HEK293 (cell line): ENCODE data around the gene DENND1A.

Source experiments
- CTCF ChIA-PET: fragments of 350-600 bp; formaldehyde crosslinking; extraction: SDS; loops from one replicate; lab custom pipeline; 2021; ENCODE audit warnings: antibody characterized with exemption; lab: Yijun Ruan, JAX
- POLR2A ChIA-PET: fragments of 300-600 bp; formaldehyde crosslinking; extraction: SDS; loops from one replicate; lab custom pipeline; 2020; ENCODE audit warnings: antibody characterized with exemption, inconsistent platforms; lab: Yijun Ruan, JAX
- H3K27ac ChIP-seq: fragments of 200-500 bp; sonication (Bioruptor generic); 2 replicates; pipeline ENCODE4 v1.5.1; 2014; ENCODE audit warnings: low read depth, low read length, control low read depth, inconsistent platforms; ENCODE audit errors: extremely low read depth
- H3K36me3 ChIP-seq, 2 experiments: fragments of 200-500 bp in 1 of 2; sonication (Bioruptor generic) in 1 of 2; 1 replicate in 1 of 2; 2 replicates in 1 of 2; pipeline ENCODE4 v1.5.1; 2014 to 2017; ENCODE audit warnings: inconsistent platforms in 2 of 2, low read length in 2 of 2; ENCODE audit not compliant: control insufficient read depth in 2 of 2, insufficient read depth in 1 of 2
- H3K4me1 ChIP-seq: fragments of 200-500 bp; sonication (Bioruptor generic); 2 replicates; pipeline ENCODE4 v1.5.1; 2014; ENCODE audit warnings: mild to moderate bottlenecking, low read length, inconsistent platforms; ENCODE audit not compliant: control insufficient read depth, insufficient read depth
- H3K4me3 ChIP-seq: 2 replicates; pipeline ENCODE4 v1.5.1; 2011; ENCODE audit warnings: low read depth, mild to moderate bottlenecking, control low read depth, low read length, moderate library complexity
- H3K9me3 ChIP-seq: fragments of 200-500 bp; sonication (Bioruptor generic); 2 replicates; pipeline ENCODE4 v1.5.1; 2014; ENCODE audit warnings: low read depth, low read length, inconsistent platforms; ENCODE audit not compliant: control insufficient read depth, insufficient read depth
- GLIS1 ChIP-seq: fragments of 450-650 bp; formaldehyde crosslinking; IDR thresholded peaks from 2 replicates; pipeline ENCODE4 v1.5.1; 2016; ENCODE audit warnings: missing biosample characterization, missing genetic modification characterization
- GLIS2 ChIP-seq: fragments of 450-650 bp; formaldehyde crosslinking; IDR thresholded peaks from 2 replicates; pipeline ENCODE4 v1.5.1; 2016; ENCODE audit warnings: missing biosample characterization, missing genetic modification characterization
- KLF8 ChIP-seq: fragments of 450-650 bp; formaldehyde crosslinking; IDR thresholded peaks from 2 replicates; pipeline ENCODE4 v1.5.1; 2016; ENCODE audit warnings: missing biosample characterization, missing genetic modification characterization
- PRDM1 ChIP-seq: fragments of 450-650 bp; formaldehyde crosslinking; IDR thresholded peaks from 2 replicates; pipeline ENCODE4; 2016; ENCODE audit warnings: missing biosample characterization, missing genetic modification characterization
- ZFHX2 ChIP-seq: fragments of 450-650 bp; formaldehyde crosslinking; conservative IDR thresholded peaks from 2 replicates; pipeline ENCODE4 v1.5.1; 2016; ENCODE audit warnings: missing biosample characterization, missing genetic modification characterization
- ZNF394 ChIP-seq: fragments of 450-650 bp; formaldehyde crosslinking; IDR thresholded peaks from 2 replicates; pipeline ENCODE4 v1.5.1; 2016; ENCODE audit warnings: missing biosample characterization, missing genetic modification characterization, mild to moderate bottlenecking, moderate library complexity, borderline replicate concordance
- ZNF416 ChIP-seq: fragments of 450-650 bp; formaldehyde crosslinking; IDR thresholded peaks from 2 replicates; pipeline ENCODE4 v1.5.1; 2016; ENCODE audit warnings: missing biosample characterization, missing genetic modification characterization
- ZNF514 ChIP-seq: fragments of 450-650 bp; formaldehyde crosslinking; IDR thresholded peaks from 2 replicates; pipeline ENCODE4 v1.5.1; 2016; ENCODE audit warnings: missing biosample characterization, missing genetic modification characterization
- ZNF623 ChIP-seq: fragments of 450-650 bp; formaldehyde crosslinking; IDR thresholded peaks from 2 replicates; pipeline ENCODE4 v1.5.1; 2016; ENCODE audit warnings: missing biosample characterization, missing genetic modification characterization
- ZNF624 ChIP-seq: fragments of 450-650 bp; formaldehyde crosslinking; IDR thresholded peaks from 2 replicates; pipeline ENCODE4 v1.5.1; 2017; ENCODE audit warnings: missing biosample characterization, missing genetic modification characterization
- ZNF776 ChIP-seq: fragments of 450-650 bp; formaldehyde crosslinking; IDR thresholded peaks from 2 replicates; pipeline ENCODE4 v1.5.0; 2017; ENCODE audit warnings: missing biosample characterization, missing genetic modification characterization, borderline replicate concordance
- ZSCAN23 ChIP-seq: fragments of 450-650 bp; formaldehyde crosslinking; IDR thresholded peaks from 2 replicates; pipeline ENCODE4 v1.5.1; 2016; ENCODE audit warnings: missing biosample characterization, missing genetic modification characterization
- TF ChIP-seq, protein P1 (sequence below): fragments of 450-650 bp; formaldehyde crosslinking; IDR thresholded peaks from 2 replicates; pipeline ENCODE4 v1.5.1; 2016; ENCODE audit warnings: missing biosample characterization, missing genetic modification characterization, borderline replicate concordance
- TF ChIP-seq, protein P2 (sequence below): fragments of 450-650 bp; formaldehyde crosslinking; IDR thresholded peaks from 2 replicates; pipeline ENCODE4 v1.5.1; 2016; ENCODE audit warnings: missing biosample characterization, missing genetic modification characterization
- TF ChIP-seq, protein P3 (sequence below): fragments of 450-650 bp; formaldehyde crosslinking; IDR thresholded peaks from 2 replicates; pipeline ENCODE4 v1.5.1; 2016; ENCODE audit warnings: missing biosample characterization, missing genetic modification characterization
- TF ChIP-seq, protein P4 (sequence below): fragments of 450-650 bp; formaldehyde crosslinking; IDR thresholded peaks from 2 replicates; pipeline ENCODE4 v1.5.1; 2016; ENCODE audit warnings: missing biosample characterization, missing genetic modification characterization, borderline replicate concordance
- TF ChIP-seq, protein P5 (sequence below): fragments of 450-650 bp; formaldehyde crosslinking; IDR thresholded peaks from 2 replicates; pipeline ENCODE4 v1.5.1; 2016; ENCODE audit warnings: missing biosample characterization, missing genetic modification characterization

DENND1A gene

DNA sequence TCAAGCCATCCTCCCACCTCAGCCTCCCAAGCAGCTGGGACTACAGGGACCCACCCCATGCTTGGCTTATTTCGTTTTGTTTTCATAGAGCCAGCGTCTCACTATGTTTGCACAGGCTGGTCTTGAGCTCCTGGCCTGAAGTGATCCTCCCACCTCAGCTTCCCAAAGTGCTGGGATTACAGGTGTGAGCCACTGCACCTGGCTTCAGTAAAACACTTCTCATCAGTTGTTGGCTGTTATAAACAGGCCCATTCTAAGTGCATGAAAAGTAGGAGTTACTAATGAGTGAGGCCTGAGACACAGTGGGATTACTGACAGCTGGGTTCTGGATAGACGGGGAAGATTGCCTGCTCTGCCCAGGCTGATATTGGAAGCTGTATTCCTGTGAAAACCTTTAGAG, 570.4 kb downstream of the DENND1A start:
- Histone ChIP-seq H3K4me1 (no peaks in the 10 kb centered on the region), H3K9me3 (no peaks in the 10 kb centered on the region), H3K27ac (no peak overlapping the region), H3K36me3 (no peaks in the 10 kb centered on the region), H3K4me3 (no peak overlapping the region)
- ChIA-PET POLR2A (no interaction called here), CTCF (interaction anchor here (0.8 to 2.8 kb wide), 3 partner anchors 10 to 90 kb away, joined by 3 to 17 read pairs (median 13); no protein-coding TSS in a partner anchor)
- no peak for TF ChIP-seq PRDM1 (tag by site-specific recombination)
- TF ChIP-seq GLIS1 (tag by site-specific recombination): peak; percentile 20; the same call in 1 of the 2 replicates

DNA sequence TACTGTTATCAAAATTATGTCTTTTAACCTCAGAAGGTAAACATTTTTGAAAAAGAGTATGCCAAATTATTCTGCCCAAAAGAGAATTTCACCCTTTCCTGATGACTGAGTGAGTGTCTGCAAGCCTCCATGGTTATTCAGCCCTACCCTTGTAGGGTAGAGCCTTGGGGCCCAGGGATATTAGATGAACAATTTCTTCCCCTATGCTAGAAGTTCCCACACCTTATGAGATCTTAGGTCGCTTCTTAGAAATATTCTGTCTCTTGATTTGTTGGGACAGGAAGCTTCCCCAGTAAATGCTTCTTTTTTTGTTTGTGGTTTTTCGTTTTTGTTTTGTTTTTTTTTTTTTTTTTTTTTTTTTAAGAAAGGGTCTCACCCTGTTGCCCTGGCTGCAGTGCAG, 570.8 kb downstream of the DENND1A start:
- TF ChIP-seq, protein P1, sequence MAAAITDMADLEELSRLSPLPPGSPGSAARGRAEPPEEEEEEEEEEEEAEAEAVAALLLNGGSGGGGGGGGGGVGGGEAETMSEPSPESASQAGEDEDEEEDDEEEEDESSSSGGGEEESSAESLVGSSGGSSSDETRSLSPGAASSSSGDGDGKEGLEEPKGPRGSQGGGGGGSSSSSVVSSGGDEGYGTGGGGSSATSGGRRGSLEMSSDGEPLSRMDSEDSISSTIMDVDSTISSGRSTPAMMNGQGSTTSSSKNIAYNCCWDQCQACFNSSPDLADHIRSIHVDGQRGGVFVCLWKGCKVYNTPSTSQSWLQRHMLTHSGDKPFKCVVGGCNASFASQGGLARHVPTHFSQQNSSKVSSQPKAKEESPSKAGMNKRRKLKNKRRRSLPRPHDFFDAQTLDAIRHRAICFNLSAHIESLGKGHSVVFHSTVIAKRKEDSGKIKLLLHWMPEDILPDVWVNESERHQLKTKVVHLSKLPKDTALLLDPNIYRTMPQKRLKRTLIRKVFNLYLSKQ (tag by site-specific recombination): no peak
- TF ChIP-seq ZNF394 (tag by site-specific recombination) (no peak), ZNF514 (tag by site-specific recombination) (no peak), GLIS2 (no peak), ZNF623 (tag by site-specific recombination) (no peak), ZSCAN23 (tag by site-specific recombination) (no peak), ZFHX2 (tag by site-specific recombination) (no peak), ZNF416 (tag by site-specific recombination) (no peak), KLF8 (tag by site-specific recombination) (no peak), ZNF624 (tag by site-specific recombination) (no peak), ZNF776 (tag by site-specific recombination) (no peak)
- TF ChIP-seq, protein P2, sequence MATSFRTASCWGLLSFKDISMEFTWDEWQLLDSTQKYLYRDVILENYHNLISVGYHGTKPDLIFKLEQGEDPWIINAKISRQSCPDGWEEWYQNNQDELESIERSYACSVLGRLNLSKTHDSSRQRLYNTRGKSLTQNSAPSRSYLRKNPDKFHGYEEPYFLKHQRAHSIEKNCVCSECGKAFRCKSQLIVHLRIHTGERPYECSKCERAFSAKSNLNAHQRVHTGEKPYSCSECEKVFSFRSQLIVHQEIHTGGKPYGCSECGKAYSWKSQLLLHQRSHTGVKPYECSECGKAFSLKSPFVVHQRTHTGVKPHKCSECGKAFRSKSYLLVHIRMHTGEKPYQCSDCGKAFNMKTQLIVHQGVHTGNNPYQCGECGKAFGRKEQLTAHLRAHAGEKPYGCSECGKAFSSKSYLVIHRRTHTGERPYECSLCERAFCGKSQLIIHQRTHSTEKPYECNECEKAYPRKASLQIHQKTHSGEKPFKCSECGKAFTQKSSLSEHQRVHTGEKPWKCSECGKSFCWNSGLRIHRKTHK (tag by site-specific recombination): no peak
- TF ChIP-seq, protein P3, sequence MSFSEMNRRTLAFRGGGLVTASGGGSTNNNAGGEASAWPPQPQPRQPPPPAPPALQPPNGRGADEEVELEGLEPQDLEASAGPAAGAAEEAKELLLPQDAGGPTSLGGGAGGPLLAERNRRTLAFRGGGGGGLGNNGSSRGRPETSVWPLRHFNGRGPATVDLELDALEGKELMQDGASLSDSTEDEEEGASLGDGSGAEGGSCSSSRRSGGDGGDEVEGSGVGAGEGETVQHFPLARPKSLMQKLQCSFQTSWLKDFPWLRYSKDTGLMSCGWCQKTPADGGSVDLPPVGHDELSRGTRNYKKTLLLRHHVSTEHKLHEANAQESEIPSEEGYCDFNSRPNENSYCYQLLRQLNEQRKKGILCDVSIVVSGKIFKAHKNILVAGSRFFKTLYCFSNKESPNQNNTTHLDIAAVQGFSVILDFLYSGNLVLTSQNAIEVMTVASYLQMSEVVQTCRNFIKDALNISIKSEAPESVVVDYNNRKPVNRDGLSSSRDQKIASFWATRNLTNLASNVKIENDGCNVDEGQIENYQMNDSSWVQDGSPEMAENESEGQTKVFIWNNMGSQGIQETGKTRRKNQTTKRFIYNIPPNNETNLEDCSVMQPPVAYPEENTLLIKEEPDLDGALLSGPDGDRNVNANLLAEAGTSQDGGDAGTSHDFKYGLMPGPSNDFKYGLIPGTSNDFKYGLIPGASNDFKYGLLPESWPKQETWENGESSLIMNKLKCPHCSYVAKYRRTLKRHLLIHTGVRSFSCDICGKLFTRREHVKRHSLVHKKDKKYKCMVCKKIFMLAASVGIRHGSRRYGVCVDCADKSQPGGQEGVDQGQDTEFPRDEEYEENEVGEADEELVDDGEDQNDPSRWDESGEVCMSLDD (tag by site-specific recombination): no peak
- TF ChIP-seq, protein P4, sequence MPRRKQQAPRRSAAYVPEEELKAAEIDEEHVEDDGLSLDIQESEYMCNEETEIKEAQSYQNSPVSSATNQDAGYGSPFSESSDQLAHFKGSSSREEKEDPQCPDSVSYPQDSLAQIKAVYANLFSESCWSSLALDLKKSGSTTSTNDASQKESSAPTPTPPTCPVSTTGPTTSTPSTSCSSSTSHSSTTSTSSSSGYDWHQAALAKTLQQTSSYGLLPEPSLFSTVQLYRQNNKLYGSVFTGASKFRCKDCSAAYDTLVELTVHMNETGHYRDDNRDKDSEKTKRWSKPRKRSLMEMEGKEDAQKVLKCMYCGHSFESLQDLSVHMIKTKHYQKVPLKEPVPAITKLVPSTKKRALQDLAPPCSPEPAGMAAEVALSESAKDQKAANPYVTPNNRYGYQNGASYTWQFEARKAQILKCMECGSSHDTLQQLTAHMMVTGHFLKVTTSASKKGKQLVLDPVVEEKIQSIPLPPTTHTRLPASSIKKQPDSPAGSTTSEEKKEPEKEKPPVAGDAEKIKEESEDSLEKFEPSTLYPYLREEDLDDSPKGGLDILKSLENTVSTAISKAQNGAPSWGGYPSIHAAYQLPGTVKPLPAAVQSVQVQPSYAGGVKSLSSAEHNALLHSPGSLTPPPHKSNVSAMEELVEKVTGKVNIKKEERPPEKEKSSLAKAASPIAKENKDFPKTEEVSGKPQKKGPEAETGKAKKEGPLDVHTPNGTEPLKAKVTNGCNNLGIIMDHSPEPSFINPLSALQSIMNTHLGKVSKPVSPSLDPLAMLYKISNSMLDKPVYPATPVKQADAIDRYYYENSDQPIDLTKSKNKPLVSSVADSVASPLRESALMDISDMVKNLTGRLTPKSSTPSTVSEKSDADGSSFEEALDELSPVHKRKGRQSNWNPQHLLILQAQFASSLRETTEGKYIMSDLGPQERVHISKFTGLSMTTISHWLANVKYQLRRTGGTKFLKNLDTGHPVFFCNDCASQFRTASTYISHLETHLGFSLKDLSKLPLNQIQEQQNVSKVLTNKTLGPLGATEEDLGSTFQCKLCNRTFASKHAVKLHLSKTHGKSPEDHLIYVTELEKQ (tag by site-specific recombination): no peak
- TF ChIP-seq, protein P5, sequence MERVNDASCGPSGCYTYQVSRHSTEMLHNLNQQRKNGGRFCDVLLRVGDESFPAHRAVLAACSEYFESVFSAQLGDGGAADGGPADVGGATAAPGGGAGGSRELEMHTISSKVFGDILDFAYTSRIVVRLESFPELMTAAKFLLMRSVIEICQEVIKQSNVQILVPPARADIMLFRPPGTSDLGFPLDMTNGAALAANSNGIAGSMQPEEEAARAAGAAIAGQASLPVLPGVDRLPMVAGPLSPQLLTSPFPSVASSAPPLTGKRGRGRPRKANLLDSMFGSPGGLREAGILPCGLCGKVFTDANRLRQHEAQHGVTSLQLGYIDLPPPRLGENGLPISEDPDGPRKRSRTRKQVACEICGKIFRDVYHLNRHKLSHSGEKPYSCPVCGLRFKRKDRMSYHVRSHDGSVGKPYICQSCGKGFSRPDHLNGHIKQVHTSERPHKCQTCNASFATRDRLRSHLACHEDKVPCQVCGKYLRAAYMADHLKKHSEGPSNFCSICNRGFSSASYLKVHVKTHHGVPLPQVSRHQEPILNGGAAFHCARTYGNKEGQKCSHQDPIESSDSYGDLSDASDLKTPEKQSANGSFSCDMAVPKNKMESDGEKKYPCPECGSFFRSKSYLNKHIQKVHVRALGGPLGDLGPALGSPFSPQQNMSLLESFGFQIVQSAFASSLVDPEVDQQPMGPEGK (tag by site-specific recombination): no peak
- POLR2A ChIA-PET: no interaction called here
- H3K27ac ChIP-seq: no peak overlapping the region
- no peaks in the 10 kb centered on the region for H3K4me1 ChIP-seq
- H3K4me3 ChIP-seq: no peak overlapping the region
- no peaks in the 10 kb centered on the region for H3K9me3 ChIP-seq
- H3K36me3 ChIP-seq: no peaks in the 10 kb centered on the region
- CTCF ChIA-PET: interaction anchor here (0.6 to 2.8 kb wide), 3 partner anchors 9 to 41 kb away, joined by 3 to 17 read pairs (median 13); no protein-coding TSS in a partner anchor
